ENCODE data around the gene MACROH2A2. TPM values are rescaled to one million over a fixed set of nuclear protein-coding genes. Genes with fewer than 3 reads are reported as not detected.

Gene MACROH2A2
- total and polyA plus RNA-seq, 2 of the 13 experiments (the other 11 are each of a cell fraction or from before 2014, with no cell fraction given), result 9.8 to 43.1 TPM

- no peak overlapping the region for H3K27ac ChIP-seq (ENCODE audit: extremely low read length, insufficient read depth, low read length)
- peaks cover 8 to 28% of the 10 kb centered on the region in 2 experiments; a peak in 4 of 5 replicates for H3K36me3 ChIP-seq (replicated peaks in 1 of 2; ENCODE audit: control insufficient read depth in 1 of 2, insufficient read depth in 2 of 2, low read length in 2 of 2)
- in situ Hi-C loops (cut with HindIII; ENCODE audit: extremely low pct_ligation_motif_present, low pct_unique_long_range_greater_than_20kb), result no loop called here
- peak; percentile 8 for DNase-seq (ENCODE audit: low spot score)
- peaks cover 23% of the 10 kb centered on the region for H3K4me1 ChIP-seq (ENCODE audit: insufficient read depth, low read length)
- no peaks in the 10 kb centered on the region for H3K9me3 ChIP-seq (ENCODE audit: low read length)
- BruUV-seq (replicated peaks), result no TSS peak
- no peaks in the 10 kb centered on the region for H4K20me1 ChIP-seq (ENCODE audit: insufficient read depth, low read length)
- POLR2A ChIA-PET, result interaction anchor here (1.0 to 1.3 kb wide), 3 partner anchors 16 to 21 kb away, joined by 3 to 6 read pairs (median 4); no protein-coding TSS in a partner anchor
- H3K4me3 ChIP-seq (replicated peaks in 1 of 3; ENCODE audit: insufficient read depth in 1 of 3, low read depth in 2 of 3, low read length in 3 of 3), result no peak overlapping the region
- CTCF ChIA-PET (ENCODE audit: low intra/inter-chr PET ratio, low total read pairs), result interaction anchor here (1.3 kb wide), 1 partner anchor 23 kb away, joined by 3 read pairs; no protein-coding TSS in a partner anchor
- intact Hi-C loops (cut with micrococcal nuclease; ENCODE audit: unreplicated experiment), result no loop called here
- 94% methylated on average over 16 of the region's 22 CpGs for WGBS (ENCODE audit: low lambda C conversion rate)
- H3K79me2 ChIP-seq (ENCODE audit: insufficient read depth, low read length), result no peaks in the 10 kb centered on the region
- no peak for FAIRE-seq
- no peak overlapping the region for H3K9ac ChIP-seq (ENCODE audit: insufficient read depth, low read depth, low read length)
- H2AFZ ChIP-seq (ENCODE audit: low read length), result no peak overlapping the region
- no peak overlapping the region for H3K4me2 ChIP-seq (ENCODE audit: low read depth, low read length)
- ATAC-seq, result peak; percentile 51
- H3K27me3 ChIP-seq (ENCODE audit: control insufficient read depth in 1 of 2, insufficient read depth in 2 of 2, low read length in 2 of 2), result no peaks in the 10 kb centered on the region; a peak in 1 of 5 replicates
- TF ChIP-seq ZBTB33 (CRISPR knock-in tag; IDR thresholded peaks at IDR 0.05) (peak; percentile 100), PATZ1 (CRISPR knock-in tag; IDR thresholded peaks at IDR 0.05) (peak; percentile 33; the same call in 1 of the 2 replicates), HNF4A (CRISPR knock-in tag; IDR thresholded peaks at IDR 0.05) (peak; percentile 4; the same call in 1 of the 2 replicates), ZBTB38 (CRISPR knock-in tag; IDR thresholded peaks at IDR 0.05) (peak; percentile 82; the same call in 1 of the 2 replicates), AGO2 (optimal IDR thresholded peaks at IDR 0.05; ENCODE audit: low read depth, low read length) (peak; percentile 57), ZNF687 (CRISPR knock-in tag; IDR thresholded peaks at IDR 0.05) (peak; percentile 47), SPEN (CRISPR knock-in tag; IDR thresholded peaks at IDR 0.05; ENCODE audit: low read depth) (no peak), HOXA3 (CRISPR knock-in tag; IDR thresholded peaks at IDR 0.05) (0 out of 2 replicates have a peak, but pooled peaks have one; percentile 38), HNRNPL (IDR thresholded peaks at IDR 0.05; ENCODE audit: low read depth, low read length) (peak; percentile 86), ZMYM4 (CRISPR knock-in tag; IDR thresholded peaks at IDR 0.05) (peak; percentile 48; the same call in 1 of the 2 replicates), CREM (IDR thresholded peaks at IDR 0.05) (no peak), CREM (CRISPR knock-in tag; IDR thresholded peaks at IDR 0.05) (no peak), STAG1 (CRISPR knock-in tag; IDR thresholded peaks at IDR 0.05) (peak; percentile 46), KLF6 (CRISPR knock-in tag; IDR thresholded peaks at IDR 0.05) (no peak)
Observed at GRCh38 chr10:70106958-70107791, 54.5 kb downstream of the MACROH2A2 start.
